IMR-90 (cell line): ENCODE results near the gene UBE2B.

Source experiments
- CEBPB ChIP-seq: IDR thresholded peaks from 2 replicates; pipeline ENCODE4 v1.6.1; 2012; ENCODE audit warnings: low read depth, low read length, improper control_type of control experiment
- FOS ChIP-seq: fragments of 150-350 bp; IDR thresholded peaks from 2 replicates; pipeline ENCODE4 v1.6.1; 2016; ENCODE audit warnings: low read depth, low read length
- MXI1 ChIP-seq: IDR thresholded peaks from 2 replicates; pipeline ENCODE4 v1.6.1; 2012; ENCODE audit warnings: low read depth, mild to moderate bottlenecking, low read length, moderate library complexity, borderline replicate concordance
- POLR2A ChIP-seq: IDR thresholded peaks from 2 replicates; pipeline ENCODE4 v1.6.1; 2012; ENCODE audit warnings: mild to moderate bottlenecking, low read depth, low read length
- RAD21 ChIP-seq: IDR thresholded peaks from 2 replicates; pipeline ENCODE4 v1.6.1; 2012; ENCODE audit warnings: low read length, improper control_type of control experiment
- RFX5 ChIP-seq: IDR thresholded peaks from 2 replicates; pipeline ENCODE4 v1.8.0; 2012; ENCODE audit warnings: low read depth, mild to moderate bottlenecking, low read length, moderate library complexity
- SMC3 ChIP-seq: fragments of 150-350 bp; IDR thresholded peaks from 2 replicates; pipeline ENCODE4 v1.6.1; 2016; ENCODE audit warnings: low read depth, mild to moderate bottlenecking, antibody characterized with exemption, low read length, moderate library complexity
- USF2 ChIP-seq: fragments of 150-350 bp; IDR thresholded peaks from 2 replicates; pipeline ENCODE4 v1.6.1; 2017; ENCODE audit warnings: mild to moderate bottlenecking, antibody characterized with exemption, low read length, low read depth
- TF ChIP-seq, protein P1 (sequence below): conservative IDR thresholded peaks from 2 replicates; pipeline ENCODE4 v1.5.1; 2012; ENCODE audit warnings: mild to moderate bottlenecking, low read depth, low read length, improper control_type of control experiment

DNA sequence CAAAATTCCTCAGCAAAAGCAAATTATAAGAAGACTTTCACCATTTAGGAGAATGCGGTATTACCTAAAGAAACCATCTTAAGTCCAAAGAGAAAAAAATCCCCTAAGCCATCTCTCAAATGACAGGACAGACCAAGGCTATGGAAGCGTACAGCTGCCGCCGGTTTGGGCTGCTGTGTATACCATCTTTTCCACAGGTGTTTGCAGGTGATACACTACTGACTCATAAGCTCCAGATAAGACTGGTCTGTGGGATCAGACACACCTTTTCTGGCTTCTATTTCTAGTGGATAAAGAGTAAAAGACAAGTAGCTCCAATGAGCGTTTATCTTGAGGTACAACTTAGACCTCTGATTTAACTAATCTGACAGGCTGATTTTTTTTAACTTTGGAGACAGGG, 32.6 kb downstream of the UBE2B start:
- TF ChIP-seq POLR2A, result no peak
- TF ChIP-seq, protein P1, sequence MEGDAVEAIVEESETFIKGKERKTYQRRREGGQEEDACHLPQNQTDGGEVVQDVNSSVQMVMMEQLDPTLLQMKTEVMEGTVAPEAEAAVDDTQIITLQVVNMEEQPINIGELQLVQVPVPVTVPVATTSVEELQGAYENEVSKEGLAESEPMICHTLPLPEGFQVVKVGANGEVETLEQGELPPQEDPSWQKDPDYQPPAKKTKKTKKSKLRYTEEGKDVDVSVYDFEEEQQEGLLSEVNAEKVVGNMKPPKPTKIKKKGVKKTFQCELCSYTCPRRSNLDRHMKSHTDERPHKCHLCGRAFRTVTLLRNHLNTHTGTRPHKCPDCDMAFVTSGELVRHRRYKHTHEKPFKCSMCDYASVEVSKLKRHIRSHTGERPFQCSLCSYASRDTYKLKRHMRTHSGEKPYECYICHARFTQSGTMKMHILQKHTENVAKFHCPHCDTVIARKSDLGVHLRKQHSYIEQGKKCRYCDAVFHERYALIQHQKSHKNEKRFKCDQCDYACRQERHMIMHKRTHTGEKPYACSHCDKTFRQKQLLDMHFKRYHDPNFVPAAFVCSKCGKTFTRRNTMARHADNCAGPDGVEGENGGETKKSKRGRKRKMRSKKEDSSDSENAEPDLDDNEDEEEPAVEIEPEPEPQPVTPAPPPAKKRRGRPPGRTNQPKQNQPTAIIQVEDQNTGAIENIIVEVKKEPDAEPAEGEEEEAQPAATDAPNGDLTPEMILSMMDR, result no peak
- TF ChIP-seq USF2, result no peak
- no peak for TF ChIP-seq RAD21
- no peak for TF ChIP-seq CEBPB
- TF ChIP-seq MXI1, result no peak
- TF ChIP-seq RFX5, result no peak
- TF ChIP-seq SMC3, result no peak
- no peak for TF ChIP-seq FOS
